ENCODE data around the gene LRRFIP1.

Gene LRRFIP1

GRCh38 chr2:237693291-237693994, 66.1 kb downstream of the LRRFIP1 start:
- no peak for DNase-seq (ENCODE audit: low spot score)

GRCh38 chr2:237694415-237695194, 67.2 kb downstream of the LRRFIP1 start:
- no peak for TF ChIP-seq CTCF (IDR thresholded peaks at IDR 0.05; ENCODE audit: borderline replicate concordance, control extremely low read depth, extremely low read depth, insufficient read depth, missing control alignments)
- no peak for DNase-seq (ENCODE audit: low spot score)
- in situ Hi-C loops (cut with MboI; ENCODE audit: low sequenced_read_pairs, unreplicated experiment), result no loop called here

More at GRCh38 chr2:237693291-237693994, 66.1 kb downstream of the LRRFIP1 start:
- in situ Hi-C loops (cut with MboI; ENCODE audit: low sequenced_read_pairs, unreplicated experiment), result no loop called here
- TF ChIP-seq CTCF (IDR thresholded peaks at IDR 0.05; ENCODE audit: borderline replicate concordance, control extremely low read depth, extremely low read depth, insufficient read depth, missing control alignments), result no peak

GRCh38 chr2:237695201-237695780, 67.9 kb downstream of the LRRFIP1 start:
- in situ Hi-C loops (cut with MboI; ENCODE audit: low sequenced_read_pairs, unreplicated experiment), result no loop called here
- DNase-seq (ENCODE audit: low spot score), result no peak

GRCh38 chr2:237696461-237696860, 69.1 kb downstream of the LRRFIP1 start:
- DNase-seq (ENCODE audit: low spot score), result no peak
- no peak for TF ChIP-seq CTCF (IDR thresholded peaks at IDR 0.05; ENCODE audit: borderline replicate concordance, control extremely low read depth, extremely low read depth, insufficient read depth, missing control alignments)
- in situ Hi-C loops (cut with MboI; ENCODE audit: low sequenced_read_pairs, unreplicated experiment), result no loop called here

More at GRCh38 chr2:237695201-237695780, 67.9 kb downstream of the LRRFIP1 start:
- TF ChIP-seq CTCF (IDR thresholded peaks at IDR 0.05; ENCODE audit: borderline replicate concordance, control extremely low read depth, extremely low read depth, insufficient read depth, missing control alignments), result no peak

GRCh38 chr2:237697586-237698357, 70.4 kb downstream of the LRRFIP1 start:
- TF ChIP-seq CTCF (IDR thresholded peaks at IDR 0.05; ENCODE audit: borderline replicate concordance, control extremely low read depth, extremely low read depth, insufficient read depth, missing control alignments), result no peak
- no peak for DNase-seq (ENCODE audit: low spot score)
- in situ Hi-C loops (cut with MboI; ENCODE audit: low sequenced_read_pairs, unreplicated experiment), result no loop called here

GRCh38 chr2:237698358-237698694, 70.9 kb downstream of the LRRFIP1 start:
- in situ Hi-C loops (cut with MboI; ENCODE audit: low sequenced_read_pairs, unreplicated experiment), result no loop called here
- DNase-seq (ENCODE audit: low spot score), result no peak
- TF ChIP-seq CTCF (IDR thresholded peaks at IDR 0.05; ENCODE audit: borderline replicate concordance, control extremely low read depth, extremely low read depth, insufficient read depth, missing control alignments), result no peak
